HepG2 (cell line): ENCODE results near the gene BAIAP3. TPM values are rescaled to one million over a fixed set of nuclear protein-coding genes. Genes with fewer than 3 reads are reported as not detected.
A peak's percentile ranks its signal among the peaks of the same experiment; 100 is the strongest.

Experiments used
- AKAP8 ChIP-seq: sonication (generic); formaldehyde crosslinking; IDR thresholded peaks from 2 replicates; pipeline ENCODE4 v1.5.1; 2020; ENCODE audit warnings: mild to moderate bottlenecking, missing genetic modification reagents
- CTCF ChIP-seq: sonication (generic); formaldehyde crosslinking; IDR thresholded peaks from 2 replicates; pipeline ENCODE4 v1.5.0; 2020; ENCODE audit warnings: mild to moderate bottlenecking, missing genetic modification reagents, moderate library complexity
- E2F2 ChIP-seq: sonication (generic); formaldehyde crosslinking; IDR thresholded peaks from 2 replicates; pipeline ENCODE4 v1.4.0; 2020; ENCODE audit warnings: missing genetic modification reagents, borderline replicate concordance
- SMARCE1 ChIP-seq: fragments of 450-650 bp; IDR thresholded peaks from 2 replicates; pipeline ENCODE4 v1.6.1; 2017; ENCODE audit warnings: borderline replicate concordance
- TCF7L2 ChIP-seq: IDR thresholded peaks from 2 replicates; pipeline ENCODE4 v1.6.1; 2011; ENCODE audit warnings: mild to moderate bottlenecking, low read depth, low read length, moderate library complexity
- TOE1 ChIP-seq: sonication (generic); formaldehyde crosslinking; IDR thresholded peaks from 2 replicates; pipeline ENCODE4 v1.4.0; 2020; ENCODE audit warnings: mild to moderate bottlenecking, missing genetic modification reagents
- ZBTB39 ChIP-seq: sonication (generic); formaldehyde crosslinking; IDR thresholded peaks from 2 replicates; pipeline ENCODE4 v1.5.0; 2020; ENCODE audit warnings: missing genetic modification reagents
- ZFP91 ChIP-seq: sonication (generic); formaldehyde crosslinking; IDR thresholded peaks from 2 replicates; pipeline ENCODE4 v1.9.0; 2022; ENCODE audit warnings: missing genetic modification reagents, mild to moderate bottlenecking, borderline replicate concordance
- ZNF563 ChIP-seq: sonication (generic); formaldehyde crosslinking; IDR thresholded peaks from 2 replicates; pipeline ENCODE4 v1.8.0; 2022; ENCODE audit warnings: mild to moderate bottlenecking, moderate library complexity, missing genetic modification reagents
- polyA plus RNA-seq, 8 experiments: library from polyadenylated mRNA; depleted of rRNA in 3 of 8; stranded (reverse) in 7 of 8; unstranded in 1 of 8; fragments of >200 nt; fragmentation: Illumina TruSeq in 4 of 8; extraction: Trizol in 4 of 8; gene quantifications; 2 replicates each; pipeline versions ENCODE4 v1.2.1 to v1.2.3, GENCODE V29; 2011 to 2016; ENCODE audit warnings: low read depth in 4 of 8, missing spikeins in 1 of 8, mixed read lengths in 1 of 8; ENCODE audit not compliant: insufficient read depth in 1 of 8
- total RNA-seq, 5 experiments: library from RNA; depleted of rRNA; stranded (reverse); fragments of >200 nt; fragmentation: Illumina TruSeq; extraction: Trizol; gene quantifications; 2 replicates each; pipeline ENCODE4 v1.2.3, GENCODE V29; 2016; ENCODE audit warnings: low read depth in 1 of 5

BAIAP3 gene
- total and polyA plus RNA-seq, 2 of the 13 experiments (the other 11 are each of a cell fraction or from before 2014, with no cell fraction given): 3.2 to 5.7 TPM

- TF ChIP-seq ZBTB39 (CRISPR knock-in tag): no peak
- TF ChIP-seq ZFP91: 0 out of 2 replicates have a peak, but pooled peaks have one; percentile 30
- no peak for TF ChIP-seq E2F2 (CRISPR knock-in tag)
- no peak for TF ChIP-seq CTCF (CRISPR knock-in tag)
- TF ChIP-seq AKAP8 (CRISPR knock-in tag): peak; percentile 79; the same call in 1 of the 2 replicates
- no peak for TF ChIP-seq ZNF563 (CRISPR knock-in tag)
- no peak for TF ChIP-seq TCF7L2
- TF ChIP-seq SMARCE1: no peak
- no peak for TF ChIP-seq TOE1
- TF ChIP-seq, all 625 proteins: peak for 12
These were observed 7.6 kb upstream of the BAIAP3 start (continued) for GRCh38 chr16:1325673-1326371.
